Inflammatory macrophage treated with lipopolysaccharide for 1 hour (primary cell): ENCODE results near the gene VMP1.

ENCODE experiments used
- DNase-seq, 2 donors: peaks; one replicate each; pipeline ENCODE4 v3.0.0-alpha.2; 2020 to 2022

Gene VMP1

DNA sequence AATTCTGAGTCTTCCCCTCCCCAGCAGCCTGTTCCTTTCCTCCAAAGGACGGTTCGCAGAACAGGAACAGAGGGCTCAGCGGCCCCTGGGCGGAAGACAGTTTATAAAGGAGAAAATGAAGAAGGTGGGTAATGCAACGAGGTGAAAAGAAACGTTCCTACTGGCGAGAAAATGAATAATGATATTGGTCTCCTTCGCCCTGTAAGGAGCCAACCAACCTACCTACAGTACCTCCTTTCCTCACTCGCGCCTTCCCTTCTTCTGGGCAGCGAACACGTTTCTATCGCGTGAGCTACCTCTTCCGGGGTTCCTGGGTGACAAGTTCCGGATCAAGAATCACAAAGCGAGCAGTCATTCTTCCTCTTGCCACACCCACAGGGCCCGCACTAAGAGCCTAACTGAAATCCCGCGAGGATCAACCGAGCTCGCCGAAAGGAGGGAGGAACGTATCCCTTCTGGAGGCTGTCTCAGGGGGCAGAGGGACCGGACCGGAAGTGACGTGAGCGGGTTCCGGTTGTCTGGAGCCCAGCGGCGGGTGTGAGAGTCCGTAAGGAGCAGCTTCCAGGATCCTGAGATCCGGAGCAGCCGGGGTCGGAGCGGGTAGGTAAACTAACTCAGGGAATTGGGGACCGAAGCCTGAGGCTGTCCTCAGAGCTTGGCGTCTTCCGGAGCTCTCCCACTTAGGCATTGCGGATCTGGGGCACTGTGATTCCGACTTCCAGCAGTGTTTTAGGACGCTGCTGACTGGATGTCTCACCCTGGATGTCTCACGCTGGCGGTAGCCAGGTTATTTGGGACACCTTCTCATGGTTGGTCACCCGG, at the start of gene VMP1, which contains the start of gene PTRH2:
VMP1 (plus strand) TSS at position 506 of the 822 bp plus-strand sequence. CDS start 23,793 bp downstream, outside the sequence.
PTRH2 (minus strand) TSS at position 282 of the 822 bp plus-strand sequence. CDS start 9,452 bp downstream, outside the sequence.
- DNase-seq: peak; percentile 99 to 100

DNA sequence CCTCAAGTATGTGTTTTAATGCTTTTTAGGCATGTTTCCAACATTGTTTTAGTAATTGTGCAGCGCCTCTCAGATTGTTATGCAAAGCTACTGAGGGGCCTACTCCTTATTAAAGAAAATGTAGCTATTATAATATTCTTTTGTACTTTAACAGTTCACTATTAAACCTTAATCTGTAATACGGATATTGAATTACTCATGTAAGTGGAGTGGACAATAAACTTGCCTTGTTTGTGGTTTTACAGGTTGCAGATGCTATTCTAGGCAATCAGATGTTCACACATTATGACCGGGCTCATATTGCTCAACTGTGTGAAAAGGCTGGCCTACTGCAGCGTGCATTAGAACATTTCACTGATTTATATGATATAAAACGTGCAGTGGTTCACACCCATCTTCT, 41.2 kb upstream of the VMP1 start:
- DNase-seq: no peak

DNA sequence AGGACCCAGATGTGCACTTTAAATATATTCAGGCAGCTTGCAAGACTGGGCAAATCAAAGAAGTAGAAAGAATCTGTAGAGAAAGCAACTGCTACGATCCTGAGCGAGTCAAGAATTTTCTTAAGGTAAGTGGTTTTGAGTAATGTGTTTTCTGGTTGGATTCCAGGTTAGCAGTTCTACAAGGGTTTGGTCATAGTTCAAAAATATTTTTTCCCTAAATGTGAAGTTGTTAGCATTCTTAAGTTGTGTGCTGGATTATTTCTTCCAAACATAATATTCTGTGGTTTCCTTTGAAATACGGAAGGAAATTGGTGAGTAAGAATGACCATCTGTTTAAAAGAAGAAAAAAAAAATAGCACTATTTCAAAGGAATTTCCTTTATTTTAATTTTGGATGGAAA, 38.6 kb upstream of the VMP1 start:
- DNase-seq: peak; percentile 37 to 43

DNA sequence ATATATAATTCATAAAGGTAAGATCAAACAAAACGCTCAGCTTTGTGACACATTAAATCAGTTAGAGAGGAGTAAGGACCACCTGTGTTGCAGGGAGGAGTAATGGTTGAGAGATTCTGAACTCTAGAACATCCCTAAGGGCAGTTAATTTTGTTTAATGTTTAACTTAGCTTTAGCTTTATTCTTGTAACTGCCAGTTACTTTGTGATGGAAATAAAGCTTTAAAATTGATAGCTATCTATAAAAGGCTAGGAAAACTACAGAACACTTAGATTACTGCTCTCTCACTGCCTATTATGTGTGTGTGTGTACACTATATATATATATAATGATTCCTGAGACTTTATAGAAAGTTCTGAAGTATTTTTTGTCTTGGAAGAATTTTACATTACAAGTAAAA, 38.0 kb upstream of the VMP1 start:
- no peak for DNase-seq

DNA sequence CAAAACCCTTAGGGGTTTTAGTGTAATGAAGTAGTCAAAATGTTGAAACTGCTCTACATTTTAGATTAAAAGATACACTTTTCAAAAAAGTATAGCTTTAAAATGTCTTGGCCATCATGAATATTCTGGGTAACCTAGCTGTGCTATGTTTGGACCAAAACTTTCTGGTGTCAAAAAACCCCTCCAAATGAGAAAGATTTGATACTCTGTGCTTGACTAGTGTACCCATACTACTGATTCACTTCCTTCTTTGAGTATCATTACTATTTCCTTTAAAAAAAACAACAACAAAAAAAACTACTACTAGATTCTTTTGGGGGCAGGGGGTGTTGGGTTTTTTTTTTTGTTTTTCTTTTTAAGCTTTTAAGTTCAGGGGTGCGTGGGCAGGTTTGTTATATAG, 37.5 kb upstream of the VMP1 start:
- DNase-seq: no peak

DNA sequence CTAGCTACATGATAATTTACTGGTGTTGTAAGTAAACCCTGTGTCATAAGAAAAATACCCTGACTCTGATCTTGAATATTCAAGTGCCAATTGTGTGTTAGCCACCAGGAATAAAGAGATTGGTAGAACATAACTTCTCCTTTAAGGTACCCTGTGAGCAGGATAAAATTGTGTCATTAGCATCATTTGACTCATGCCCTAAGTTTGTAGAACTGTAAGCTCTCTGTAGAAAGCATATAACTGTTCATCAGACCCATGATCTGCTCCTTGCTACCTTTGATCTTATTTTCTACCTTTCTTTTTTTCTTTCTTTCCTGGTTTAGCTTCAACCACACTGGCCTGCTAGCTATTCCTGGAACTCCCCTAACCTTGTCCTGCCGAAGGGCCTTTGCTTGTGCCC, 36.1 kb upstream of the VMP1 start:
- no peak for DNase-seq

DNA sequence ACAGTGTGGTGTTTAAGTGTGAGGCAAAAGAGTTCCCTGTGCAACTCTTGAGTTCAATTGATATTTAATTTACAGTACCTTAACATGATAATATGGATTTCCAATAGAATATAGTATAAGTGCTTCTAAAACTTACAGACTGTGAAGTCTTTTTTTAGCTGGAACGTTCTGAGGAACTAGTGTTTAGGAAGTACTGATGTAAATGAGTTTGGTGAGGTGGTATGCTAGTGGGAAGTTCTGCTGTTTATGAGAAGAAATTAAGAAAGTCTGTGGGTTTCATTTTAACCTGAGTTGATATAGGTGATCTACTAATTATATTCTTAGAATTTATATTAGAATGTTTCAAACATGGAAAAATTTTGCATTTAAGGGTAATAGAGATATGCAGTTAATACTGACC, 32.2 kb upstream of the VMP1 start:
- no peak for DNase-seq

DNA sequence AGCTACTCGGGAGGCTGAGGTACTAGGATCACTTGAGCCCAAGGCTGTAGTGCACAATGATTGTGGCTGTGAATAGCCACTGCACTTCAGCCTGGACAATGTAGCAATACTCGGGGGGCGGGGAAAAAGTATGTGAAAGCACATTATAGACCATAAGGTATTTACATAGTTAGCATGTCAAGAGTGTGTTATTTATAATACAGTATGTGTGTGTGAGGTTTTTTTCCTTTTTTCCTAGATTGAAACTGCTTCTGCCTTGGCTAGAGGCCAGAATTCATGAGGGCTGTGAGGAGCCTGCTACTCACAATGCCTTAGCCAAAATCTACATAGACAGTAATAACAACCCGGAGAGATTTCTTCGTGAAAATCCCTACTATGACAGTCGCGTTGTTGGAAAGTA, 30.7 kb upstream of the VMP1 start:
- no peak for DNase-seq

DNA sequence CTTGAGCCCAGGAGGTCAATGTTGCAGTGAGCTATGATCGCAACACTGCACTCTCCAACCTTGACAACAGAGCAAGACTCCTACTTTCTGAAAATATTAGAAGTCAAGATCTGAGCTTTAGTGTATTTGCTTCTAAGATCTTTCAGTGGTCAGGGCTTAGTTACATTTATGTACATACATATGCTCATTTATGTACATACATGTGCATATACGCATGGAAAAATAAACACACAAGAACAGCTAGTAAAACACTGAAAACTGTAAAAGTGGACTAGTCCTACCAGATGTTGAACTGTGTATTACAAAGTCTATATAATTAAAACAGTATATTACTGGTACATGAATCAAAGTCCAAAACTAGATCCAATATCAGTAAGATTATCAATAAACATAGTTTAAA, 28.5 kb upstream of the VMP1 start:
- no peak for DNase-seq

DNA sequence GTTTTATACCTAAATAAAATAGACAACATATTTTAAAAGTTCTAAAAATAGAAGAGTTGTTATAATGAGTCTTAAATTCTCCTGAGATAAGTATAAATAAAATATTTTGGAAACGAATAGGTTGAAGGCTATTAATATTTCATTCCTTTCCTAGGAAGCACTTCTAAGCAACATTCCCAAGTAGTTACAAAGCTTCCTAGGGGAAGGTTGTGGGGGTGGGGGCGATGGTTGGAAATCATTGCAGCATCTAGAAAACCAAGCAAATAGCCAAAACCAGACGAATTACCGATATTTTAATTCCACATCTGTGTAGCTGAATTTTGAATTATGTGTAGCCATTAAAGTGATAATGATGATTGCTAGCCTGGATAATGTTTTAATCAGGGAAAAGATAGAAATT, 27.1 kb upstream of the VMP1 start:
- DNase-seq: no peak

DNA sequence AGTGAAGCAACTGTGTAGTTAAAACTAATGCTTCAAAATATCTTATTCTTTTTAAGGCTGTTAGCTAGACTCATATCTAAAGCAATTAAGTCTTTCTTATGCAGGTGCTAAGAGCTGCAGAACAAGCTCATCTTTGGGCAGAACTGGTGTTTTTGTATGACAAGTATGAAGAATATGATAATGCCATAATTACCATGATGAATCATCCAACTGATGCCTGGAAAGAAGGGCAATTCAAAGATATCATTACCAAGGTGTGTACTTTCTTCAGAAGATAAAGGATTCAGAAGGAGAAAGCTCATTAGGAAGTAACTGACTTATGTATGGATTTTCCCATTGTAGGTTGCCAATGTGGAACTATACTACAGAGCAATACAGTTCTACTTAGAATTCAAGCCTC, 24.2 kb upstream of the VMP1 start:
- DNase-seq: no peak

DNA sequence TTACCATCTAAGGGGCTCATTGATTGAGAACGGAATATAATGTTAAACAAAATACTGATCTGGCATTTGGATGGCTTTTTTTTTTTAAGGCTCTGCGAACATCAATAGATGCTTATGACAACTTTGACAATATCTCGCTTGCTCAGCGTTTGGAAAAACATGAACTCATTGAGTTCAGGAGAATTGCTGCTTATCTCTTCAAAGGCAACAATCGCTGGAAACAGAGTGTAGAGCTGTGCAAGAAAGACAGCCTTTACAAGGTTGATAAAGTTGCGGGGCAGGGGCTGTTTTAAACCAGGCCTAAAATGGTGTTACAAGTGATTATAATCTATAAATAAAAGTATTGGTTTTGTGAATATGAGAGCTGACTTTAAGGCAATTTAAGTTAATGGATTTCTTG, 22.5 kb upstream of the VMP1 start:
- DNase-seq: no peak

DNA sequence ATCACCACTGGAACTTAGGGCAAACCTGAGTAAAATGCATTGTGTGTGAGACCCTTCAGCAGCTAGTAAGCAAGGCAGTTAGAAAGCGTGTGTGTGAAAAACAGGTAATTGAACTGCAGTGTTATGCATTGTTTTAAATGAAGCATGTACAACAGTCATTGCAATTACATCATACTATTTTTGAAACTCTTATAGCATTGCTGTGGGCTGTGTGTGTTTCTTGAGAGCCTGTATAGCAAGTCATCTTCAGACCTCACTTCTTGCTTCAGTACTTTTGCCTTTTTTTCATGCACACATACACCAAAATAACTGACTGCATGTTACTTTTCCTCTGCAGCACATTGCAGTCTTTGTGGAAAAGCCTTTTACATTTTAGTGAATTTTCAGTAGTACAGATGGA, 19.4 kb upstream of the VMP1 start:
- DNase-seq: no peak

DNA sequence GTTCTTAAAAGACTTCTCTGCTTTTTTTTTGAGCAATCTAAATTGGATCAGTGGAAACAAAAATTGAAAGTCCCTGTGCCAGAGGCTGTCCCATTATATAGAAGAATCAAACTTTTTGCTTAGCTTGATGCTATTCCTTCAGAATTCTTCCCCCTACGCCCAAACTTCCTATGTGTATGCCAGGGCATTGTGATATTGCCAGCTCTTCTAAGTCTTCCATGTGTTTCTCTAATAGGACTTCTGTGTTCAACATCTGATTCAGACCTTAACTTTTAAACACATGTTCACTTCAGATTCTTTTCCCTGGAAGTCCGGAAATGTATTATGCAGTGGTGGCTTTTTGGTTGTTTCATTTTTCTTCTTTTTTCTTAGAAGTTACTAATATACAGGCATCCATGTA, 19.0 kb upstream of the VMP1 start:
- DNase-seq: no peak

DNA sequence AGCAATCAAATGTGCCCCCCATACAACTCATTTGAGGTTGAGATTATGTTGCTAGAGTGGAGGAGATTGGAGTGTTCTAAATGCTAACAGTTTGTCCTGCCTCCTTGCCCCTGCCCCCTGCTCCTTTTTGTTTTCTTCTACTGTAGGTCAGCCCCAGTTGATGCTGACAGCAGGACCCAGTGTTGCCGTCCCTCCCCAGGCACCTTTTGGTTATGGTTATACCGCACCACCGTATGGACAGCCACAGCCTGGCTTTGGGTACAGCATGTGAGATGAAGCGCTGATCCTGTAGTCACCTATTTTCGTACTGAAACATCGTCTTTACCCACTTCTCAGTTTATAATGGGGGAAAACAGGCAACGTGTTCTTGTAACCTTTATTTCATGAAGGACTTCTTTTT, 13.9 kb upstream of the VMP1 start:
- DNase-seq: no peak

DNA sequence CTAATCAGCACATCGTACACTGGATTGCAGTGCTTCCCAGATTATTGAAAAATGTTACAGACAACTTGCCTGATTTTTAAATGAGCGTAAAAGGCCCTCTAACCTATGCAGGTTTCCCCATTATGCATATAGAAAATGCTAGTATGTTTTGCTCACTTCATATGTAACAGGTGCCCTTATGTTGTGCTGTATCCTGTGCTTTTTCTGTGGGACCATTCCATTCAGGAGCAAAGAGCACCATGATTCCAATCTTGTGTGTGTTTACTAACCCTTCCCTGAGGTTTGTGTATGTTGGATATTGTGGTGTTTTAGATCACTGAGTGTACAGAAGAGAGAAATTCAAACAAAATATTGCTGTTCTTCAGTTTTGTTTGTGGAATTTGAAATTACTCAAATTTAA, 13.1 kb upstream of the VMP1 start:
- DNase-seq: no peak

DNA sequence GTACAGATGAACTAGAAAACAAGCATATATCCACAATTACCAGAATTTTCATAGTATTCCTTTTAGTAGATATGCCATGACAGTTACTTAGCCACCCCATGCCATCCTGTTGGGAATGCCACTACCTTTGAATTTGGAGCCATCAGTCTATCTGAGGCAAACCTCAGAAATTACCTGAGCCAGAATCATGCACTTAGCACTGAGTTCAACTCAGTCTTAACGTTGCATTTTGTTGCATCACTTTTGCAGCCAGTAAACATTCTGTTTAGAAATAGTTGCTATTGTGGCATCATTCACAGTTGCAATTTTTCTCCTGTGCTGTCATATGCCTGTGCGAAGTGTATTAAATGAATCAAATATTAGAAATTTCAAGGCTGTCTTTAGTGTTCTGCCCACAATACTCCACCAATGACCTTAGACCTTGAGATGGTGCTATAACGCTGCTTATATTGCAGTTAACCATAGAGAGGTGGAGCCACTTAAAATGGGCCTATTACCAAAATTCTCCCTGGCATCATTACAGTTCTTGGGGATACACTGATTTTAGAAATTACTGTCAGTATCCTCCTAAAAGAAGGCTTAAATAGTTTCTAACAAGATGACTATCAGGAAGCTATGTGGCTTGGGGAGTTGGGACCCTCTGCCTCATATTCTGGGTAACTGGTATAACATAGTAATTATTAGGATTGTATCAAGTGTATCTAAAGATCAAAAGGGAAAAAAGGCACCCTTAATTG, 11.3 kb upstream of the VMP1 start:
- no peak for DNase-seq

DNA sequence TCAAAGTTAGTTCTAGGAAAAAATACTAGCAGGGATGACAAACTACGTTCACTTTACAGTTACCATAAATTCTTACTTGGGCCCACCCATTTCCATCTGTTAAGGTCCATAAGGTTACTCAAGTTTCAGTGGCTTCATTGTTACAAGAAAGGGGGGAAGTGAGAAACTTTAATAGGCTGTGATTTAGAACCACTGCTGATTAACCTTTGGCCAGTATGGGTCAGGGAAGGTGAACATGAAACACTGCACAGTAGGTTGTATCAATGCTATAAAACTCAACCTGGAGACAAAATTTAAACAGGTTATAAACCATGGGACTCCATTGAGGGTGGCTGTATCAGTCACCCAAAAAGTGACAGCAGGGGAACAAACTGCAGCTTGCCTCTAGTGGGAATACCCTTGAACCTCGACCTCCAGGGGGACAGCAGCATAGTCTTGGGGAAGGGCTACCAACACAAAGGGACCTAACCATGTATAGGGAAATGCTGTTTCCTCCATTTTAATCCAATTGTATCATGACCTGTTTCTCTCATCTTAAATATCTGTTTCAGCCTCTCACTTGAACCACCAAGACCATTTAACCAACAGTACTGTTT, 10.7 kb upstream of the VMP1 start:
- DNase-seq: no peak

DNA sequence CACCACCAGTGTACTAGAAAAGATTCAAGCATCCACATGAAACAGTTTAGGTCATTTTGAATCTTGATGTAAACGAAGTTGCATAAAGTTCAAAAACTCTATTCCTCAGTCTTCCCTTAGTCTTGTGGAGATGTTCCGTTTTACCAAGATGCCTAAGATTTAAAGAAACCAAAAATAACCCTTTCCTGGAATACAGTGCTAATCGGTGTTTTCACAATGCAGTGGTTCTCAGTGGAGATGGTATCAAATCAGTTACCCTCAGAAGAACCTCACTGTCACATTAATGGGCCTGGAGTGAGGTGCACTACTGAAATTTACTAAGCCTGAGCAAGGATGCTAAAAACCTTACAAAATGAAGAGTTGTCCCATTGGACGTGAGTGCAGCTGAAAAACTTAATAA, 9.3 kb upstream of the VMP1 start:
- no peak for DNase-seq

DNA sequence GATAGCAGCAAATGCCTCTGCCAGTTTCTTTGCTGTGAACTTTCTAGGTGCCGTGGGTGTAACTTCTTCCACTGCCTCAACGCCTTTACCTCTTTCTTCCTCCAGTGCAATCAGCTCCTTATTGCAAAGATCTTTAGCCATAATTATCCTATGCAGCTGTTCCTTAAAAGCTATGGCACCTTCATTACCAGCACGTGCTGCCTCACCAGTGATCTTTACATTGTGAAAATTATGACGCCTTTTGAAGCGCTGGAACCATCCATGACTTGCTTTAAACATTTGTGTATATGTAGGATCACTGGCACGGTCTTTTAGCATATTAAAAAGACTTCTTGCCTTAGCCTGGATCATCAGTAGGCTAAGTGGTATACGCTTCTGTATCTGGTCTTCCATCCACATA, 8.2 kb upstream of the VMP1 start:
- no peak for DNase-seq

DNA sequence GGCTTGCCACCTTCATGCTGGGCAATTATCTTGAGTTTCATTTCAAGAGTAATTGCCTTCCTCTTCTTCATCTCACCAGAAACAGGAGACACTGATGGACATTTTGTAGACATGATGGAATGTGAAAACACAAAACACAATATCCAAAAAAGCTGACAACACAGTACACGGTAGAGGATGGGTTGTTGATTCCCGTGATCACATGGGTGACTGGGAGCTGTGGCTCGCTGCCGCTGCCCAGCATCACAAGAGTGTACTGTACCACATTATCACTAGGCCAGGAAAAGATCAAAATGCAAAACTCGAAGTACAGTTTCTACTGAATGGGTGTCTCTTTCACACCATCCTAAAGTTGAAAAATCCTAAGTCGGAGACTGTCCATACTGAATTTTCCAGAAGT, 7.7 kb upstream of the VMP1 start:
- DNase-seq: no peak

DNA sequence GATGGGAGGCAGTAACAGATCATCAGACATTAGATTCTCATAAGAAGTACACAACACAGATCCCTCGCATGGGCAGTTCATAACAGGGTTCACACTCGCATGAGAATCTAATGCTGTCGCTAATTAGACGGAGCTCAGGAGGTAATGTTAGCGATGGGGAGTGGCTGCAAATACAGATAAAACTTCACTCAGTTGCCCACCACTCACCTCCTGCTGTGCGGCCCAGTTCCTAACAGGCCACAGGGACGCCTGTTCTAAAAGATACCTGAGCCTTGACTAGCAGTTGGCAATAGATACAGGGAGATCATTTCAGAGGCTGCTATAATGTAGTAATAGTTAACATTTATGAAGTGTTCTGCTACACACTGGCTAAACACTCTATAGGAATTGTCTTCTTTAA, 5.2 kb upstream of the VMP1 start:
- DNase-seq: no peak

DNA sequence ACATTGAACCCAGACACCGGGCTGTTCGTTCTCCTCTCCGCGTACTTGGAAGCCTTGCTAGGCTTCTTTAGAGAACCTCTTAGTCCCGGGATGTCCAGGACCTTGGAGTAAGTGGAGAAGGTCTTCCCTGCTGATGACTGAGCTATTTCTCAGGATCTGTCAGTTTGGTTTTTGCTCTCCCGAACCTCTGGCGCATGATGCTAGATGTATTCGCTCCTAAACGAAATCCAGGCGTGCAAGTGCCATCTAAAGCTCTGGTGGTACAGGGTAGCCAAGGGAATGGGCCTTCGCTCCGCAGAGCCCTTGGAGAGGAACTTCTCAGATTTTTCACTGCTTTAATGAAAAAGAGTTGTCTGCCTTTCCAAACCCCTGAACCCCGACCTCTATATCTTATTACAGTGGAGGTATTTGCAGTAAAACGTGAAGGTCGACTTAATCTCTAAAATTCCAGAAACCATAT, 547 bp downstream of the VMP1 start:
- peak in 1 of 2 donors; percentile 29 for DNase-seq

DNA sequence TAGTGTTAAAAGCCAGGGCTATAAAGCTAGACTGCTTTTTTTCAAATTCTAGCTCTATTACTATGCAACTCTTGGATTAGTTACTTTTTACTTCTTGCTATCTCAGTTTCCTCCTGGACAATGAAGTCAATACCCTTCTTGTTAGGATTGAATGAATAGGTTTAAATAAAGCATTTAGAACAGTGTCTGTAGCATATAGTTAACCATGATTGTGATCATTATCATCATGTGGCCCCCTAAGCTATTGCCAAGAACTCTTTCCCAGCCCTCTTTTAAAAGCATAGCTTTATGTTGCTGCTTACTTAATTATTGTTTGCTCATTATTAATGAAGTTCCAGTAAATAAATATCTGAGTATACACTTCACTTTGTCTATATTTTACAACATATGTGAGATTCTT, 4.5 kb downstream of the VMP1 start:
- DNase-seq: no peak
